Keratinocyte (primary cell): ENCODE measurements around the gene CAPZA1. TPM values are rescaled to one million over a fixed set of nuclear protein-coding genes. Genes with fewer than 3 reads are reported as not detected.

Experiments used
- DNase-seq: peaks from one replicate; pipeline ENCODE4 v3.0.0-alpha.2; 2011; ENCODE audit warnings: low read depth, missing footprints, low spot score
- FAIRE-seq: peaks from 2 replicates; lab custom pipeline; 2011; peaks lifted over from hg19 to GRCh38; lab: Jason Lieb, UNC
- H2AFZ ChIP-seq: 2 replicates; pipeline ENCODE4 v1.6.0; 2012; ENCODE audit warnings: low read length, control low read depth, inconsistent platforms; ENCODE audit not compliant: control insufficient read depth
- H3K27ac ChIP-seq: 2 replicates; pipeline ENCODE4 v1.5.1; 2011; ENCODE audit warnings: low read length; ENCODE audit not compliant: control insufficient read depth, insufficient read depth
- H3K27me3 ChIP-seq: 3 replicates; pipeline ENCODE4 v1.6.0; 2011; ENCODE audit warnings: low read length; ENCODE audit not compliant: control insufficient read depth, insufficient read depth; ENCODE audit errors: extremely low read depth
- H3K36me3 ChIP-seq, 2 experiments: 2 replicates in 1 of 2; 3 replicates in 1 of 2; pipeline ENCODE4 v1.5.1; 2011; ENCODE audit warnings: low read length in 2 of 2, mild to moderate bottlenecking in 1 of 2; ENCODE audit not compliant: control insufficient read depth in 2 of 2, insufficient read depth in 2 of 2; ENCODE audit errors: extremely low read depth in 1 of 2
- H3K4me1 ChIP-seq: 3 replicates; pipeline ENCODE4 v1.5.1; 2011; ENCODE audit warnings: low read length; ENCODE audit not compliant: control insufficient read depth, insufficient read depth; ENCODE audit errors: extremely low read depth
- H3K4me2 ChIP-seq: 3 replicates; pipeline ENCODE4 v1.6.0; 2011; ENCODE audit warnings: low read depth, low read length; ENCODE audit not compliant: control insufficient read depth, insufficient read depth; ENCODE audit errors: extremely low read depth
- H3K4me3 ChIP-seq, 3 experiments: fragments of 200-600 bp in 1 of 3; sonication (generic) in 1 of 3; 2 replicates in 2 of 3; 3 replicates in 1 of 3; pipeline ENCODE4 v1.5.1; 2011 to 2016; ENCODE audit warnings: low read length in 3 of 3, mild to moderate bottlenecking in 3 of 3, control low read depth in 2 of 3, inconsistent platforms in 1 of 3, low read depth in 1 of 3, mixed read lengths in 1 of 3, mixed run types in 1 of 3, moderate library complexity in 1 of 3; ENCODE audit not compliant: control insufficient read depth in 2 of 3, insufficient read depth in 2 of 3; ENCODE audit errors: extremely low read depth in 1 of 3
- H3K79me2 ChIP-seq: 2 replicates; pipeline ENCODE4 v1.6.0; 2012; ENCODE audit warnings: low read length; ENCODE audit not compliant: control insufficient read depth, insufficient read depth
- H3K9ac ChIP-seq: 3 replicates; pipeline ENCODE4 v1.6.0; 2011; ENCODE audit warnings: low read length; ENCODE audit not compliant: control insufficient read depth, insufficient read depth; ENCODE audit errors: extremely low read depth
- H3K9me1 ChIP-seq: 3 replicates; pipeline ENCODE4 v1.6.0; 2011; ENCODE audit warnings: low read length; ENCODE audit not compliant: control insufficient read depth, insufficient read depth; ENCODE audit errors: extremely low read depth
- H3K9me3 ChIP-seq: 2 replicates; pipeline ENCODE4 v1.5.1; 2012; ENCODE audit warnings: low read depth, low read length; ENCODE audit not compliant: control insufficient read depth
- H4K20me1 ChIP-seq: 3 replicates; pipeline ENCODE4 v1.6.0; 2011; ENCODE audit warnings: low read length; ENCODE audit not compliant: control insufficient read depth, insufficient read depth; ENCODE audit errors: extremely low read depth
- EZH2 ChIP-seq: IDR thresholded peaks from one replicate; pipeline ENCODE4 v1.6.1; 2012; ENCODE audit warnings: inconsistent platforms, mild to moderate bottlenecking, low read length, moderate library complexity
- dilution Hi-C: fragments of 300-500 bp; cut with MboI; formaldehyde crosslinking; loops from one replicate; pipeline ENCODE4 v1.7.0; 2020; ENCODE audit warnings: low sequenced_read_pairs; ENCODE audit not compliant: extremely low pct_ligation_motif_present
- polyA plus RNA-seq, 5 experiments: library from polyadenylated mRNA; depleted of rRNA in 3 of 5; stranded (reverse) in 3 of 5; stranded (forward) in 1 of 5; unstranded in 1 of 5; fragments of >200 nt; gene quantifications; 1 replicate in 1 of 5; 2 replicates in 3 of 5; 3 replicates in 1 of 5; pipeline versions ENCODE4 v1.2.1 to v1.2.3, GENCODE V29; 2011 to 2012; ENCODE audit warnings: missing spikeins in 2 of 5, low read depth in 1 of 5, low replicate concordance in 1 of 5
- TF ChIP-seq, protein P1 (sequence below), 3 experiments: IDR thresholded peaks in 1 of 3; conservative IDR thresholded peaks in 1 of 3; optimal IDR thresholded peaks in 1 of 3; 2 replicates in 2 of 3; 3 replicates in 1 of 3; pipeline versions ENCODE3 to v1.5.1; 2011; ENCODE audit warnings: low read length in 3 of 3, mild to moderate bottlenecking in 3 of 3, moderate library complexity in 2 of 3, control low read depth in 1 of 3, inconsistent platforms in 1 of 3; ENCODE audit not compliant: insufficient read depth in 2 of 3; ENCODE audit errors: extremely low read depth in 1 of 3

The CAPZA1 gene
- polyA plus RNA-seq, 1 donor (not counting 4 experiments of a cell fraction or from before 2014, with no cell fraction given) = 239 TPM

DNA sequence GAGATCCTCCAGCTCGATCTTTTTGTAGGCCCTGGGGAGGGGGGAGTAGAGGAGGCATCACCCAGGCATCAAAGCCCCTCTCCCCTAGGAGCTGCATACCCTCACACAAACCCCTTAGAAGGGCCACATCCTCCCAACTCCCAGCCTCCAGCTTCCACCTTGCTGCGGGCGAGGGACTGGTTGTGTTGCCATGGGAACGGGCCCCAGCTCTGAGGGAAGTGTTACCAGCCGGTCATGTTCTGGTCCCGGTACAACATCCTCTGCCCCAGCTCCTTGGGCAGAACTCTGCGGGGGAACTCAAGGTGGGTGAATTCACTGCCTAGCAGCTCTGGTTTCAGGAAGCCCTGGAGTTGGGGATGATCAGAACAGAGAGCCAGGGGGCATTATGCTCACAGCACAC is 91.4 kb downstream of the CAPZA1 start:
- H3K36me3 ChIP-seq = peaks cover 10 to 12% of the 10 kb centered on the region in 2 experiments
- H3K27me3 ChIP-seq = no peaks in the 10 kb centered on the region
- H3K9ac ChIP-seq = no peak overlapping the region
- dilution Hi-C loops = no loop called here
- no peaks in the 10 kb centered on the region for H4K20me1 ChIP-seq
- H3K4me2 ChIP-seq = no peak overlapping the region
- no peak overlapping the region for H3K4me3 ChIP-seq
- no peak for DNase-seq
- H3K9me3 ChIP-seq = no peaks in the 10 kb centered on the region
- FAIRE-seq = no peak
- peaks cover 11% of the 10 kb centered on the region for H3K4me1 ChIP-seq
- TF ChIP-seq, protein P1, sequence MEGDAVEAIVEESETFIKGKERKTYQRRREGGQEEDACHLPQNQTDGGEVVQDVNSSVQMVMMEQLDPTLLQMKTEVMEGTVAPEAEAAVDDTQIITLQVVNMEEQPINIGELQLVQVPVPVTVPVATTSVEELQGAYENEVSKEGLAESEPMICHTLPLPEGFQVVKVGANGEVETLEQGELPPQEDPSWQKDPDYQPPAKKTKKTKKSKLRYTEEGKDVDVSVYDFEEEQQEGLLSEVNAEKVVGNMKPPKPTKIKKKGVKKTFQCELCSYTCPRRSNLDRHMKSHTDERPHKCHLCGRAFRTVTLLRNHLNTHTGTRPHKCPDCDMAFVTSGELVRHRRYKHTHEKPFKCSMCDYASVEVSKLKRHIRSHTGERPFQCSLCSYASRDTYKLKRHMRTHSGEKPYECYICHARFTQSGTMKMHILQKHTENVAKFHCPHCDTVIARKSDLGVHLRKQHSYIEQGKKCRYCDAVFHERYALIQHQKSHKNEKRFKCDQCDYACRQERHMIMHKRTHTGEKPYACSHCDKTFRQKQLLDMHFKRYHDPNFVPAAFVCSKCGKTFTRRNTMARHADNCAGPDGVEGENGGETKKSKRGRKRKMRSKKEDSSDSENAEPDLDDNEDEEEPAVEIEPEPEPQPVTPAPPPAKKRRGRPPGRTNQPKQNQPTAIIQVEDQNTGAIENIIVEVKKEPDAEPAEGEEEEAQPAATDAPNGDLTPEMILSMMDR (optimal IDR thresholded peaks at IDR 0.05 in 1 of 3, IDR thresholded peaks at IDR 0.05 in 1 of 3, conservative IDR thresholded peaks at IDR 0.05 in 1 of 3; ENCODE audit: extremely low read depth in 1 of 3, insufficient read depth in 2 of 3, low read length in 3 of 3) = no peak
- TF ChIP-seq EZH2 = no peak
- no peak overlapping the region for H3K27ac ChIP-seq
- H3K79me2 ChIP-seq = peaks cover 9% of the 10 kb centered on the region
- H2AFZ ChIP-seq = no peak overlapping the region
- H3K9me1 ChIP-seq = no peaks in the 10 kb centered on the region

DNA sequence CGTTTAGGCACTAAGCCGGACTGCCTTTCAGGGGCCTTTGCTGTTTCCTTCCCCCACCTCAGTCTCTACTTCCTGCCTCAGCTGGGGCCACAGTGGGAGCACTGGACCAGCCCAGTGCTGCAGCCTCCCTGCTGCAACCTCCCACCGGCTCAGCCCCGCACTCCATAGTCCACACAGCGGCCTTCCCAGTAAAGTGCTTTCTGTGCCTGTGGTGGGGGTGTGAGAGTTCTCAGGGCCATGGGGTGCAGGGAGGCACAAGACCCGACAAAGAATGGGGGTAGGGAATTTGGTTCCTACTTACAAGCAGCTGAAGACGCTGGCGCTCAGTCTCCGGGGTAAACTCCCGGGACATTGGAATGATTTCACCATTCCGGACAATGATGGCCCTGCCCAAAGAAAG is 92.0 kb downstream of the CAPZA1 start:
- Histone ChIP-seq H3K9ac (no peak overlapping the region), H3K4me1 (peaks cover 13% of the 10 kb centered on the region), H3K4me2 (no peak overlapping the region), H3K79me2 (peaks cover 3% of the 10 kb centered on the region), H2AFZ (no peak overlapping the region), H4K20me1 (no peaks in the 10 kb centered on the region), H3K9me3 (no peaks in the 10 kb centered on the region), H3K4me3 (no peak overlapping the region), H3K27me3 (no peaks in the 10 kb centered on the region), H3K36me3 (peaks cover 10 to 12% of the 10 kb centered on the region in 2 experiments), H3K9me1 (no peaks in the 10 kb centered on the region), H3K27ac (no peak overlapping the region)
- TF ChIP-seq, protein P1 (optimal IDR thresholded peaks at IDR 0.05 in 1 of 3, IDR thresholded peaks at IDR 0.05 in 1 of 3, conservative IDR thresholded peaks at IDR 0.05 in 1 of 3; ENCODE audit: extremely low read depth in 1 of 3, insufficient read depth in 2 of 3, low read length in 3 of 3) = no peak
- no peak for TF ChIP-seq EZH2
- dilution Hi-C loops = no loop called here
- DNase-seq (no peak), FAIRE-seq (no peak)
